SK-N-SH (cell line): ENCODE data around the gene RPAIN. TPM values are rescaled to one million over a fixed set of nuclear protein-coding genes. Genes with fewer than 3 reads are reported as not detected.

Experiments used
- CTCF ChIA-PET: fragments of 300-600, 350-600 bp; formaldehyde crosslinking; extraction: SDS; loops from one replicate; lab custom pipeline; 2021; lab: Yijun Ruan, JAX
- POLR2A ChIA-PET: fragments of 350-600 bp; sonication (Branson Sonifier 250); formaldehyde crosslinking; extraction: SDS; loops from one replicate; lab custom pipeline; 2020; ENCODE audit warnings: antibody characterized with exemption, inconsistent platforms; lab: Yijun Ruan, JAX
- DNase-seq: peaks from one replicate; pipeline ENCODE4 v3.0.0; 2012
- H2AFZ ChIP-seq: fragments of 200-600 bp; sonication (generic); 2 replicates; pipeline ENCODE4 v1.8.1; 2016; ENCODE audit warnings: antibody characterized with exemption, mild to moderate bottlenecking, low read depth
- H3F3A ChIP-seq: fragments of 200-600 bp; sonication (generic); replicated peaks from 2 replicates; pipeline ENCODE3; 2016; ENCODE audit warnings: antibody characterized with exemption, mild to moderate bottlenecking; ENCODE audit not compliant: insufficient read depth
- H3K27ac ChIP-seq, 2 experiments: fragments of 200-500 bp in 1 of 2; fragments of 200-600 bp in 1 of 2; sonication (Bioruptor generic) in 1 of 2; sonication (generic), shearing (Covaris generic) in 1 of 2; 2 replicates each; pipeline versions ENCODE4 v1.5.1 to v1.6.1; 2014 to 2016; ENCODE audit warnings: low read depth in 2 of 2, inconsistent platforms in 1 of 2, low read length in 1 of 2, mild to moderate bottlenecking in 1 of 2, mixed read lengths in 1 of 2
- H3K27me3 ChIP-seq: fragments of 200-600 bp; sonication (generic), shearing (Covaris generic); 2 replicates; pipeline ENCODE4 v1.6.1; 2016; ENCODE audit warnings: mixed run types; ENCODE audit not compliant: insufficient read depth
- H3K36me3 ChIP-seq, 2 experiments: fragments of 200-500 bp in 1 of 2; fragments of 200-600 bp in 1 of 2; sonication (Bioruptor generic) in 1 of 2; sonication (generic) in 1 of 2; replicated peaks in 1 of 2; 2 replicates each; pipeline versions ENCODE3 to v1.5.1; 2014 to 2016; ENCODE audit warnings: low read length in 1 of 2, mild to moderate bottlenecking in 1 of 2; ENCODE audit not compliant: insufficient read depth in 2 of 2, control insufficient read depth in 1 of 2
- H3K4me1 ChIP-seq, 2 experiments: fragments of 200-500 bp in 1 of 2; fragments of 200-600 bp in 1 of 2; sonication (Bioruptor generic) in 1 of 2; sonication (generic), shearing (Covaris generic) in 1 of 2; 2 replicates each; pipeline versions ENCODE4 v1.5.1 to v1.6.1; 2014 to 2016; ENCODE audit warnings: low read depth in 1 of 2, low read length in 1 of 2, mixed run types in 1 of 2; ENCODE audit not compliant: insufficient read depth in 2 of 2, control insufficient read depth in 1 of 2
- H3K4me2 ChIP-seq: fragments of 200-600 bp; sonication (generic), shearing (Covaris generic); 2 replicates; pipeline ENCODE4 v1.6.1; 2017; ENCODE audit warnings: mixed run types
- H3K4me3 ChIP-seq, 2 experiments: fragments of 200-500 bp in 1 of 2; fragments of 200-600 bp in 1 of 2; sonication (Bioruptor generic) in 1 of 2; sonication (generic), shearing (Covaris generic) in 1 of 2; 2 replicates each; pipeline versions ENCODE4 v1.5.1 to v1.8.1; 2014 to 2016; ENCODE audit warnings: low read depth in 2 of 2, inconsistent platforms in 1 of 2, low read length in 1 of 2, mild to moderate bottlenecking in 1 of 2, mixed read lengths in 1 of 2, moderate library complexity in 1 of 2
- H3K79me2 ChIP-seq: fragments of 200-600 bp; sonication (generic); 2 replicates; pipeline ENCODE4 v1.8.1; 2017; ENCODE audit warnings: mild to moderate bottlenecking; ENCODE audit not compliant: insufficient read depth
- H3K9ac ChIP-seq: fragments of 200-600 bp; sonication (generic); 2 replicates; pipeline ENCODE4 v1.6.1; 2017; ENCODE audit warnings: mixed run types
- H3K9me2 ChIP-seq: fragments of 200-600 bp; sonication (generic); 2 replicates; pipeline ENCODE4 v1.6.1; 2017; ENCODE audit warnings: mixed run types
- H3K9me3 ChIP-seq: fragments of 200-600 bp; sonication (generic); 2 replicates; pipeline ENCODE4 v1.6.1; 2017; ENCODE audit warnings: mixed run types, mild to moderate bottlenecking, moderate library complexity
- H4K20me1 ChIP-seq: fragments of 200-600 bp; sonication (generic); 2 replicates; pipeline ENCODE4 v1.6.1; 2017; ENCODE audit warnings: mild to moderate bottlenecking, mixed run types; ENCODE audit not compliant: insufficient read depth
- ELF1 ChIP-seq: IDR thresholded peaks from 2 replicates; pipeline ENCODE4 v1.4.0; 2012
- FOXJ3 ChIP-seq: sonication (generic); formaldehyde crosslinking; IDR thresholded peaks from 2 replicates; pipeline ENCODE4 v1.5.1; 2020; ENCODE audit warnings: mild to moderate bottlenecking, missing genetic modification reagents
- REST ChIP-seq: IDR thresholded peaks from 2 replicates; pipeline ENCODE4 v1.6.1; 2012; ENCODE audit warnings: mild to moderate bottlenecking, low read depth, low read length, moderate library complexity
- RFX5 ChIP-seq: IDR thresholded peaks from 2 replicates; pipeline ENCODE4 v1.6.1; 2012; ENCODE audit warnings: mild to moderate bottlenecking, improper control_type of control experiment, low read length
- RXRA ChIP-seq: IDR thresholded peaks from 2 replicates; pipeline ENCODE4 v1.4.0; 2012; ENCODE audit warnings: low read depth, mild to moderate bottlenecking, borderline replicate concordance
- SIN3A ChIP-seq: IDR thresholded peaks from 2 replicates; pipeline ENCODE4 v1.6.1; 2012; ENCODE audit warnings: low read depth, mild to moderate bottlenecking, low read length, moderate library complexity, borderline replicate concordance
- WGBS: methylation state at CpG from one replicate; pipeline ENCODE4 v1.1.6; 2017; ENCODE audit warnings: low lambda C conversion rate; 5-methylcytosine and 5-hydroxymethylcytosine counted together
- polyA plus RNA-seq, 3 experiments: library from polyadenylated mRNA; depleted of rRNA; stranded (reverse); fragments of >200 nt; gene quantifications; 2 replicates each; pipeline ENCODE4 v1.2.3, GENCODE V29; 2012
- TF ChIP-seq, protein P1 (sequence below): IDR thresholded peaks from 2 replicates; pipeline ENCODE4 v1.4.0; 2012; ENCODE audit warnings: low read depth, borderline replicate concordance
- TF ChIP-seq, protein P2 (sequence below): IDR thresholded peaks from 2 replicates; pipeline ENCODE4 v1.4.0; 2012; ENCODE audit warnings: low read depth, borderline replicate concordance

The RPAIN gene
- polyA plus RNA-seq, 1 of the 3 experiments (the other 2 are of a cell fraction): 75.5 TPM

DNA sequence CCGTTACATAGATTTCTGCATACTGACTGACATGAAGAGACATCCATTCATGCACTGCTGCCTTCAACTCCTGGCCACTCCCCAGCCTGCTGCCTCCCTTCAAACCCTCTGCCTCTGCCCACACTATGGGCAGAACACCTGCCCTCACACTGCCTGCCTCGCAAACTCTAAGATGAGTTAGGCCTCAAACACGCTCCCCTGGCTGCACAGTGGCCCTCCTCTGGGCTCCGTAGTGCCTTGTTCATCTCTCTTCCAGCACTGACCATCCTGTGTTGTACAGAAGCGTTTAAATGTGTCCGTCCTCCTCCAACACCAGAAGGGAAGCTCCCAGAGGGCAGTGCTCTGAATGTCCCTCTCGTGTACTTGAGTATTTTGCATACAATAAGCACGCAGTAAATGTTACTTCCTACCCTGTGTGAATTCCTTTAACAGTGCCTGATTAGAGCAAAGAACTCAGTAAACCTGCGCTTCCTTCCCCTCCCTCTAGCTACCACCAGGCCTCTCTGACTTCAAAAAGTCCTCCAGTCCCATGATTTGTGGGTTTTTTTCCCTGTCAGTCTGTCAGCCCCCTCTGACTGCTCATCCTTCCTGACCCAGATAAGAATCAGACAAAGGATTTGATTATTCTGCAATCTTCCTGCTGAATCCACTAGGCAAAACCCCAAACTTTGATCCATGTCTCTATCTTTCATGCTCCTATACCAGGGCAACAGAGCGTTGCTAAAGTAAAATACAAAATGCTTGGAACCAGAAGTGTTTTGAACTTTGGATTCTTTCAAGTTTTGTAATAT is 44.9 kb downstream of the RPAIN start:
- POLR2A ChIA-PET: no interaction called here

More for the DNA sequence above, 44.9 kb downstream of the RPAIN start:
- DNase-seq: no peak
- Histone ChIP-seq H3K9ac (no peak overlapping the region), H3F3A (peaks cover 4% of the 10 kb centered on the region), H3K9me2 (no peaks in the 10 kb centered on the region), H3K9me3 (no peaks in the 10 kb centered on the region), H4K20me1 (peaks cover 14% of the 10 kb centered on the region), H3K27me3 (no peaks in the 10 kb centered on the region), H3K36me3 (peaks cover 9 to 12% of the 10 kb centered on the region in 2 experiments), H3K27ac (no peak overlapping the region), H3K79me2 (peaks cover 73% of the 10 kb centered on the region), H3K4me3 (no peak overlapping the region), H3K4me1 (peaks cover 0 to 13% of the 10 kb centered on the region in 2 experiments; a peak in 2 of 4 replicates), H2AFZ (no peak overlapping the region), H3K4me2 (no peak overlapping the region)
- TF ChIP-seq FOXJ3 (CRISPR knock-in tag) (no peak), REST (no peak), RFX5 (no peak), RXRA (no peak), ELF1 (no peak), SIN3A (no peak)
- TF ChIP-seq, protein P1, sequence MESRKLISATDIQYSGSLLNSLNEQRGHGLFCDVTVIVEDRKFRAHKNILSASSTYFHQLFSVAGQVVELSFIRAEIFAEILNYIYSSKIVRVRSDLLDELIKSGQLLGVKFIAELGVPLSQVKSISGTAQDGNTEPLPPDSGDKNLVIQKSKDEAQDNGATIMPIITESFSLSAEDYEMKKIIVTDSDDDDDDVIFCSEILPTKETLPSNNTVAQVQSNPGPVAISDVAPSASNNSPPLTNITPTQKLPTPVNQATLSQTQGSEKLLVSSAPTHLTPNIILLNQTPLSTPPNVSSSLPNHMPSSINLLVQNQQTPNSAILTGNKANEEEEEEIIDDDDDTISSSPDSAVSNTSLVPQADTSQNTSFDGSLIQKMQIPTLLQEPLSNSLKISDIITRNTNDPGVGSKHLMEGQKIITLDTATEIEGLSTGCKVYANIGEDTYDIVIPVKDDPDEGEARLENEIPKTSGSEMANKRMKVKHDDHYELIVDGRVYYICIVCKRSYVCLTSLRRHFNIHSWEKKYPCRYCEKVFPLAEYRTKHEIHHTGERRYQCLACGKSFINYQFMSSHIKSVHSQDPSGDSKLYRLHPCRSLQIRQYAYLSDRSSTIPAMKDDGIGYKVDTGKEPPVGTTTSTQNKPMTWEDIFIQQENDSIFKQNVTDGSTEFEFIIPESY: no peak
- TF ChIP-seq, protein P2, sequence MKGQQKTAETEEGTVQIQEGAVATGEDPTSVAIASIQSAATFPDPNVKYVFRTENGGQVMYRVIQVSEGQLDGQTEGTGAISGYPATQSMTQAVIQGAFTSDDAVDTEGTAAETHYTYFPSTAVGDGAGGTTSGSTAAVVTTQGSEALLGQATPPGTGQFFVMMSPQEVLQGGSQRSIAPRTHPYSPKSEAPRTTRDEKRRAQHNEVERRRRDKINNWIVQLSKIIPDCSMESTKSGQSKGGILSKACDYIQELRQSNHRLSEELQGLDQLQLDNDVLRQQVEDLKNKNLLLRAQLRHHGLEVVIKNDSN: no peak
- 93% methylated on average over 9 of the region's 10 CpGs for WGBS
- CTCF ChIA-PET: interaction anchor here (7.9 kb wide), 1 partner anchor 25 kb away, joined by 66 read pairs; the partner anchor contains the start of gene C1QBP
